Measurements from ENCODE around the gene CLCN2.

DNA sequence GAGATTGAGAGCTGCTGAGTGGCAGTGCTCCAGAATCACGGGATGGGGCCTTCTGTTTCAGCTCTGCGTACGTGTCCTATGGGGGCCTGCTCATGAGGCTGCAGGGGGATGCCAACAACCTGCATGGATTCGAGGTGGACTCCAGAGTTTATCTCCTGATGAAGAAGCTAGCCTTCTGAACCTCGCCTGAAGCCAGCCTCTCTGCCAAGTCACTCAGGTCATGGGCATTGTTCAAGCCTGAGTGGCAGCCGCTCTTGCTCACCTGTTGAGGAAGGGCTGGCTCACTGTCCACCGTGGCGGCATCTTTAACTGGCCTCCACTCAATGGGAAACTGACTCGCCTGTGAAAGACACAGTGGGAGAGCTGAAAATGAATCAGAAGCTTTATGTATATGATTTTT is 6.7 kb upstream of the CLCN2 start:
- TF ChIP-seq, protein P1, sequence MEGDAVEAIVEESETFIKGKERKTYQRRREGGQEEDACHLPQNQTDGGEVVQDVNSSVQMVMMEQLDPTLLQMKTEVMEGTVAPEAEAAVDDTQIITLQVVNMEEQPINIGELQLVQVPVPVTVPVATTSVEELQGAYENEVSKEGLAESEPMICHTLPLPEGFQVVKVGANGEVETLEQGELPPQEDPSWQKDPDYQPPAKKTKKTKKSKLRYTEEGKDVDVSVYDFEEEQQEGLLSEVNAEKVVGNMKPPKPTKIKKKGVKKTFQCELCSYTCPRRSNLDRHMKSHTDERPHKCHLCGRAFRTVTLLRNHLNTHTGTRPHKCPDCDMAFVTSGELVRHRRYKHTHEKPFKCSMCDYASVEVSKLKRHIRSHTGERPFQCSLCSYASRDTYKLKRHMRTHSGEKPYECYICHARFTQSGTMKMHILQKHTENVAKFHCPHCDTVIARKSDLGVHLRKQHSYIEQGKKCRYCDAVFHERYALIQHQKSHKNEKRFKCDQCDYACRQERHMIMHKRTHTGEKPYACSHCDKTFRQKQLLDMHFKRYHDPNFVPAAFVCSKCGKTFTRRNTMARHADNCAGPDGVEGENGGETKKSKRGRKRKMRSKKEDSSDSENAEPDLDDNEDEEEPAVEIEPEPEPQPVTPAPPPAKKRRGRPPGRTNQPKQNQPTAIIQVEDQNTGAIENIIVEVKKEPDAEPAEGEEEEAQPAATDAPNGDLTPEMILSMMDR (conservative IDR thresholded peaks at IDR 0.05), result no peak
- TF ChIP-seq ZFX (IDR thresholded peaks at IDR 0.05), result no peak
